Lower leg skin (tissue), 4 donors: ENCODE data around the gene PROSER3. TPM values are rescaled to one million over a fixed set of nuclear protein-coding genes. Genes with fewer than 3 reads are reported as not detected.
"Not testable (repeated sequence)": the region's sequence is repeated elsewhere in the genome, so short reads cannot be mapped to it uniquely, and the experiment has no call there.

Experiments used
- DNase-seq, 2 donors: peaks; one replicate each; pipeline ENCODE4 v3.0.0-alpha.2; 2019; ENCODE audit warnings: low spot score in 2 of 2
- H3K4me3 ChIP-seq: fragments of 200-600 bp; sonication (generic); 2 replicates; pipeline ENCODE4 v1.5.1; 2017; ENCODE audit warnings: mild to moderate bottlenecking, low read depth; ENCODE audit not compliant: poor library complexity, severe bottlenecking
- CTCF ChIP-seq, 3 donors: fragments of 450-650 bp; IDR thresholded peaks; one replicate each; pipeline ENCODE4 v1.5.1; 2016; ENCODE audit warnings: antibody characterized with exemption in 3 of 3, mild to moderate bottlenecking in 3 of 3, moderate library complexity in 2 of 3
- POLR2A ChIP-seq, 2 donors: fragments of 450-650 bp; IDR thresholded peaks; one replicate each; pipeline ENCODE4 v1.6.1; 2016 to 2017; ENCODE audit warnings: antibody characterized with exemption in 2 of 2, mild to moderate bottlenecking in 1 of 2, moderate library complexity in 1 of 2
- WGBS, 2 donors: methylation state at CpG; one replicate each; pipeline ENCODE4 v1.1.5; 2018; 5-methylcytosine and 5-hydroxymethylcytosine counted together
- intact Hi-C: fragments of 100-400 bp; cut with DNase I; formaldehyde crosslinking; loops from one replicate; pipeline ENCODE4 v1.15.0; 2023; ENCODE audit warnings: low total_unique reads
- total RNA-seq, 4 donors: library from RNA; depleted of rRNA; stranded (reverse); fragments of >200 nt; gene quantifications; one replicate each; pipeline ENCODE4 v1.1.0, GENCODE V29; 2016

PROSER3 gene
- total RNA-seq, 4 donors from 2014 or later: 9.2 to 20.4 (median 12.9) TPM

DNA sequence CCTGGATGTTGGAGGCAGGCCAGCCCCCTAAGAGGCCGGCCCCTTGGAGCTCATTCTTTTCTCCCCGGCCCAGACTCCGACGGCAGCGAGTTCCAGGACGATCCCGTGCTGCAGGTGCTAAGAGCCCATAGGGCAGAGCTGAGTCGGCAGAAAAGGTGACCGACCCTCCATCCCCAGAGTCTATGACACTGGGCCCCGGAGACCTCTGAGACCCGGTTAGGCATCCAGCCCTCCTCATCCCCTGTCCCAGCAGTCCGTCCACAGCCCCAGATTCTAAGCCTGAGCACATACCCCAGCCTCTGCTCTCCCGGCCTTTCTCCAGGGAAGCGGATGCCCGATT lies 10.1 kb downstream of the PROSER3 start:
- WGBS, 2 donors: 71 to 82% methylated on average over 15 of the region's 15 CpGs
- DNase-seq: no peak
- intact Hi-C loops: no loop called here
- TF ChIP-seq POLR2A (IDR thresholded peaks at IDR 0.05) (no peak), CTCF (IDR thresholded peaks at IDR 0.05) (no peak)
- H3K4me3 ChIP-seq: no peak overlapping the region

DNA sequence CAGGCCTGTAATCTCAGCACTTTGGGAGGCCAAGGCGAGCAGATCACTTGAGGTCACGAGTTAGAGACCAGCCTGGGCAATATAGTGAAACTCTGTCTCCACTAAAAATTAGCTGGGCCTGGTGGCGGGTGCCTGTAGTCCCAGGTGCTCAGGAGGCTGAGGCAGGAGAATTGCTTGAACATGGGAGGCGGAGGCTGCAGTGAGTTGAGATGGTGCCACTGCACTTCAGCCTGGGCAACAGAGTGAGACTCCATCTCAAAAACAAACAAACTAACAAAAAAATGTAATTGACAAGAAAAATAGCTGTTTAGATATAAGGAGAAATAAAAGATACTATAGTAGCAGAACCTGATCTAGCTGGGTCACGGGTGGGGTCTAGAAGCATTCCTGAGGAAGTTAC lies 14.4 kb downstream of the PROSER3 start:
- intact Hi-C loops, DNase-seq, H3K4me3 ChIP-seq: not testable (repeated sequence)
- 85 to 96% methylated on average over 5 of the region's 5 CpGs for WGBS, 2 donors

DNA sequence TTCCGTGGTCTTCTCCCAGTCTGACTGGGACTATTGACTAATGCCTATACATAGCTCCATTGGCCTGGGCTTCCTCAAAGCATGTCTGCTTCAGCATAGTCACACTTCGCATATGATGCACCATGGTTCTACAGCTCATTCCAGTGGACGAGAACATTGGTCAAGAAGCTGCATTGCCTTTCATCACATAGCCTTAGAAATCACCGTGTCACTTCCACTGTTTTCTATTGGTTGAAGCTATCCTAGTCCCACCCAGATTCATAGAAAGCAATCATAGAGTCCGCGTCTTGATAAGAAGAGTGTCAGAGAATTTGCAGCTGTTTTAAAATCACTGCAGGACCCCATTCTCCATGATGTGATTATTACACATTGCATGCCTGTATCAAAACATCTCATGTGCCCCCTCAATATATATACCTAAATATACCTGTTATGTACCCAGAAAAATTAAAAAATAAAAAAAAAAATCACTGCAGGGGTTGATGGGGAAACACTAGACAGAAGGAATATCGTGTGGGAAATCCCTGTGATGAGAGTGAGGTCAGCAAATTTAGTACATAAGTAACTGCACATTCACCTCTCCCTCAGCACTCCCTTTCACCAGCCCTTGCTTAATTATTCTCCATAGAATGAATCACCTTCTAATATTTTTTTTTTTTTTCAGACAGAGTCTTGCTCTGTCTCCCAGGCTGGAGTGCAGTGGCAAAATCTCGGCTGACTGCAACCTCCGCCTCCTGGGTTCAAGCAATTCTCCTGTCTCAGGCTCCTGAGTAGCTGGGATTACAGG lies 15.2 kb downstream of the PROSER3 start:
- 58 to 66% methylated on average over 9 of the region's 9 CpGs for WGBS, 2 donors
- no peak overlapping the region for H3K4me3 ChIP-seq
- TF ChIP-seq POLR2A (IDR thresholded peaks at IDR 0.05) (no peak), CTCF (IDR thresholded peaks at IDR 0.05) (no peak)
- intact Hi-C loops: no loop called here
- DNase-seq: no peak

GRCh38 chr19:35774274-35775045 lies 16.5 kb downstream of the PROSER3 start:
- H3K4me3 ChIP-seq: no peak overlapping the region
- intact Hi-C loops: no loop called here
- TF ChIP-seq CTCF (IDR thresholded peaks at IDR 0.05): no peak
- TF ChIP-seq POLR2A (IDR thresholded peaks at IDR 0.05): no peak
- DNase-seq: no peak
- WGBS, 2 donors: 43 to 51% methylated on average over 16 of the region's 16 CpGs

DNA sequence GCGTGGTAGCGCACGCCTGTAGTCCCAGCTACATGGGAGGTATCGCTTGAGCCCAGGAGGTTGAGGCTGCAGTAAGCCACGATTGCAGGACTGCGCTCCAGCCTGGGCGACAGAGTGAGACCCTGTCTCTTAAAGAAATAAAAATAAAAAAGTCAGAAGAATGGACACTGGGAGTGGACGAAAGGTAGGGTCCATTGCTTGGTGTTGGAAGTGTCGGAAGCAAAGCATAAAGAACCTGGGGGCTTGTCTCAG lies 17.0 kb downstream of the PROSER3 start:
- WGBS, 2 donors: 14 to 44% methylated on average over 9 of the region's 9 CpGs
- no peak for DNase-seq
- no peak overlapping the region for H3K4me3 ChIP-seq
- intact Hi-C loops: no loop called here
- TF ChIP-seq POLR2A (IDR thresholded peaks at IDR 0.05) (no peak), CTCF (IDR thresholded peaks at IDR 0.05) (no peak)

- intact Hi-C loops: no loop called here
- 0 to 1% methylated on average over 26 to 54 of the region's 82 CpGs for WGBS, 2 donors
- peak within 1 kb of the TSS; percentile 48 for H3K4me3 ChIP-seq
- TF ChIP-seq CTCF (IDR thresholded peaks at IDR 0.05) (no peak), POLR2A (IDR thresholded peaks at IDR 0.05) (no peak)
- DNase-seq: peak; percentile 98 to 100
Observed at GRCh38 chr19:35775298-35776101, 17.5 kb downstream of the PROSER3 start, which contains the start of gene ARHGAP33. Gene ARHGAP33 (plus strand): TSS chr19:35775564. CDS start chr19:35775659, 95 bp downstream.
